Activated naive CD4-positive, alpha-beta T cell (primary cell): ENCODE measurements around the gene TMEM106B.
"Not testable (repeated sequence)": the region's sequence is repeated elsewhere in the genome, so short reads cannot be mapped to it uniquely, and the experiment has no call there.

Source experiments
- DNase-seq, 4 experiments: peaks; one replicate each; lab custom pipeline; 2025; lab: John Stamatoyannopoulos, UW

TMEM106B gene

GRCh38 chr7:12211054-12211710 is at the start of gene TMEM106B:
TMEM106B (plus strand) TSS chr7:12211294; CDS start chr7:12214811, 3,517 bp downstream.
- peak; percentile 88 to 93 (median 90) for DNase-seq

GRCh38 chr7:12162415-12163113 is 48.5 kb upstream of the TMEM106B start:
- no peak for DNase-seq

- DNase-seq: not testable (repeated sequence)
Measured at GRCh38 chr7:12168065-12168464, 43.0 kb upstream of the TMEM106B start.

GRCh38 chr7:12169981-12170820 is 40.9 kb upstream of the TMEM106B start:
- DNase-seq: peak in 2 of 4 experiments; percentile 12

GRCh38 chr7:12173671-12174070 is 37.4 kb upstream of the TMEM106B start:
- no peak for DNase-seq

- DNase-seq: no peak
Measured at GRCh38 chr7:12174931-12175330, 36.2 kb upstream of the TMEM106B start.

GRCh38 chr7:12178317-12178716 is 32.8 kb upstream of the TMEM106B start:
- no peak for DNase-seq

GRCh38 chr7:12194426-12194825 is 16.7 kb upstream of the TMEM106B start:
- DNase-seq: no peak

- no peak for DNase-seq
Measured at GRCh38 chr7:12196386-12196785, 14.7 kb upstream of the TMEM106B start.

- DNase-seq: no peak
Measured at GRCh38 chr7:12199363-12199762, 11.7 kb upstream of the TMEM106B start.

GRCh38 chr7:12207046-12207445 is 4.0 kb upstream of the TMEM106B start:
- no peak for DNase-seq

GRCh38 chr7:12209221-12209620 is 1.9 kb upstream of the TMEM106B start:
- no peak for DNase-seq

GRCh38 chr7:12210179-12211053 is 678 bp upstream of the TMEM106B start:
- peak in 3 of 4 experiments; percentile 7 to 55 (median 44) for DNase-seq

GRCh38 chr7:12211711-12212485 is 804 bp downstream of the TMEM106B start:
- DNase-seq: no peak

GRCh38 chr7:12217311-12217710 is 6.2 kb downstream of the TMEM106B start:
- no peak for DNase-seq

- no peak for DNase-seq
Measured at GRCh38 chr7:12220389-12221046, 9.4 kb downstream of the TMEM106B start.

- no peak for DNase-seq
Measured at GRCh38 chr7:12221414-12221813, 10.3 kb downstream of the TMEM106B start.

GRCh38 chr7:12222889-12223579 is 11.9 kb downstream of the TMEM106B start:
- no peak for DNase-seq

GRCh38 chr7:12225017-12225416 is 13.9 kb downstream of the TMEM106B start:
- not testable (repeated sequence) for DNase-seq

- DNase-seq: no peak
Measured at GRCh38 chr7:12226756-12227155, 15.7 kb downstream of the TMEM106B start.
